Fibroblast of villous mesenchyme (primary cell): ENCODE measurements around the gene KIDINS220. TPM values are rescaled to one million over a fixed set of nuclear protein-coding genes. Genes with fewer than 3 reads are reported as not detected.

Experiments used
- DNase-seq: peaks from one replicate; pipeline ENCODE4 v3.0.0-alpha.2; 2010; ENCODE audit warnings: low read depth
- H3K4me3 ChIP-seq: 2 replicates; pipeline ENCODE4 v1.5.1; 2011; ENCODE audit warnings: low read depth, mild to moderate bottlenecking, low read length
- CTCF ChIP-seq: IDR thresholded peaks from 2 replicates; pipeline ENCODE4 v1.5.1; 2012; ENCODE audit warnings: low read depth, mild to moderate bottlenecking, low read length; ENCODE audit not compliant: insufficient read depth
- total RNA-seq: library from RNA; depleted of rRNA; stranded (reverse); fragments of >200 nt; gene quantifications from 2 replicates; pipeline ENCODE4 v1.2.3, GENCODE V29; 2012

The KIDINS220 gene
- total RNA-seq, 1 donor, result 91.5 TPM

- TF ChIP-seq CTCF, result no peak
- DNase-seq, result no peak
- H3K4me3 ChIP-seq, result peak overlapping the region; percentile 45
Observed at GRCh38 chr2:8684540-8684877, 152.9 kb downstream of the KIDINS220 start.

- peak overlapping the region; percentile 68 for H3K4me3 ChIP-seq
- no peak for TF ChIP-seq CTCF
- DNase-seq, result peak; percentile 57
Observed at GRCh38 chr2:8682719-8683667, 154.4 kb downstream of the KIDINS220 start.

GRCh38 chr2:8681786-8682692 lies 155.4 kb downstream of the KIDINS220 start, which contains the start of gene ID2:
Gene ID2, plus strand, starts transcription at chr2:8682056. Its CDS starts 110 bp downstream, at chr2:8682166.
- H3K4me3 ChIP-seq, result peak within 1 kb of the TSS; percentile 70
- peak; percentile 98 for DNase-seq
- TF ChIP-seq CTCF, result no peak

GRCh38 chr2:8680822-8681760 lies 156.3 kb downstream of the KIDINS220 start:
- DNase-seq, result peak; percentile 85
- H3K4me3 ChIP-seq, result peak overlapping the region; percentile 70
- no peak for TF ChIP-seq CTCF

GRCh38 chr2:8679827-8680731 lies 157.3 kb downstream of the KIDINS220 start:
- TF ChIP-seq CTCF, result no peak
- no peak for DNase-seq
- no peak overlapping the region for H3K4me3 ChIP-seq
